GM12878 (cell line): ENCODE data around the gene MAP1LC3B. TPM values are rescaled to one million over a fixed set of nuclear protein-coding genes. Genes with fewer than 3 reads are reported as not detected.

Source experiments
- ATAC-seq: fragments of 200-7000 bp; cut with Tn5 transposase; 3 replicates; pipeline ENCODE4 v1.9.1; 2020; ENCODE audit warnings: mild to moderate bottlenecking, moderate library complexity
- BruUV-seq: library from RNA; stranded (reverse); fragments of 400-500 nt; replicated peaks from 2 replicates; lab custom pipeline; 2021; lab: Mats Ljungman, UMichigan
- CTCF ChIA-PET: fragments of 300-600 bp; sonication (Branson Sonifier 250); formaldehyde crosslinking; extraction: SDS; loops from one replicate; lab custom pipeline; 2021; ENCODE audit warnings: inconsistent platforms; lab: Yijun Ruan, JAX
- POLR2A ChIA-PET: fragments of 350-600 bp; formaldehyde crosslinking; extraction: SDS; loops from one replicate; lab custom pipeline; 2021; ENCODE audit warnings: inconsistent platforms; lab: Charles Lee
- RAD21 ChIA-PET: fragments of 300-600 bp; sonication (Branson Sonifier 250); formaldehyde crosslinking; loops from one replicate; lab custom pipeline; 2023; ENCODE audit warnings: antibody characterized with exemption; ENCODE audit not compliant: unreplicated experiment; lab: Charles Lee
- SMC1A ChIA-PET: fragments of 300-600 bp; sonication (Branson Sonifier 250); formaldehyde crosslinking; loops from one replicate; lab custom pipeline; 2023; ENCODE audit not compliant: unreplicated experiment, uncharacterized antibody; lab: Charles Lee
- DNase-seq: peaks from one replicate; pipeline ENCODE4 v3.0.0-alpha.2; 2011; ENCODE audit warnings: low read depth, low spot score
- FAIRE-seq: peaks from 3 replicates; lab custom pipeline; 2011; peaks lifted over from hg19 to GRCh38; lab: Jason Lieb, UNC
- H2AFZ ChIP-seq: 2 replicates; pipeline ENCODE4 v1.6.0; 2011; ENCODE audit warnings: low read depth, low read length, control low read depth; ENCODE audit not compliant: control insufficient read depth
- H3K27ac ChIP-seq: 2 replicates; pipeline ENCODE4 v1.5.1; 2011; ENCODE audit warnings: control low read depth; ENCODE audit not compliant: control insufficient read depth, insufficient read depth
- H3K27me3 ChIP-seq, 2 experiments: replicated peaks in 1 of 2; 2 replicates each; pipeline versions ENCODE4 v1.6.0 to v1.6.1; 2011; ENCODE audit warnings: low read length in 1 of 2; ENCODE audit not compliant: control insufficient read depth in 2 of 2, insufficient read depth in 2 of 2
- H3K36me3 ChIP-seq, 2 experiments: 2 replicates each; pipeline ENCODE4 v1.5.1; 2011; ENCODE audit warnings: low read length in 1 of 2; ENCODE audit not compliant: control insufficient read depth in 2 of 2, insufficient read depth in 2 of 2
- H3K4me1 ChIP-seq: 2 replicates; pipeline ENCODE4 v1.6.1; 2011; ENCODE audit warnings: mild to moderate bottlenecking, low read length, moderate library complexity, mixed read lengths; ENCODE audit not compliant: control insufficient read depth, insufficient read depth
- H3K4me2 ChIP-seq: 2 replicates; pipeline ENCODE4 v1.6.0; 2011; ENCODE audit warnings: control low read depth; ENCODE audit not compliant: control insufficient read depth, insufficient read depth
- H3K4me3 ChIP-seq: fragments of 200-600 bp; sonication (generic); 2 replicates; pipeline ENCODE4 v1.5.1; 2016
- H3K79me2 ChIP-seq: 2 replicates; pipeline ENCODE4 v1.6.0; 2011; ENCODE audit warnings: low read length; ENCODE audit not compliant: control insufficient read depth, insufficient read depth
- H3K9ac ChIP-seq: 2 replicates; pipeline ENCODE4 v1.8.0; 2011; ENCODE audit warnings: low read length, control low read depth, mixed read lengths; ENCODE audit not compliant: control insufficient read depth, insufficient read depth
- H3K9me3 ChIP-seq: replicated peaks from 3 replicates; pipeline ENCODE4 v1.5.1; 2011; ENCODE audit warnings: mild to moderate bottlenecking, low read length; ENCODE audit not compliant: control insufficient read depth, insufficient read depth
- H4K20me1 ChIP-seq: 2 replicates; pipeline ENCODE4 v1.6.0; 2011; ENCODE audit not compliant: control insufficient read depth, insufficient read depth
- BCL11A ChIP-seq: IDR thresholded peaks from 2 replicates; pipeline ENCODE4 v1.6.1; 2011; ENCODE audit warnings: low read depth, low read length
- BMI1 ChIP-seq: fragments of 450-650 bp; IDR thresholded peaks from 2 replicates; pipeline ENCODE4 v1.6.1; 2016; ENCODE audit warnings: mild to moderate bottlenecking, moderate library complexity, borderline replicate concordance
- CREB1 ChIP-seq: IDR thresholded peaks from 2 replicates; pipeline ENCODE4 v1.6.1; 2012; ENCODE audit warnings: low read depth, mild to moderate bottlenecking, inconsistent platforms
- HSF1 ChIP-seq: fragments of 150-350 bp; IDR thresholded peaks from 2 replicates; pipeline ENCODE4 v1.6.1; 2014; ENCODE audit warnings: mild to moderate bottlenecking, low read depth, low read length
- RAD21 ChIP-seq: IDR thresholded peaks from 2 replicates; pipeline ENCODE4 v1.6.1; 2011; ENCODE audit warnings: mild to moderate bottlenecking, low read depth, low read length, moderate library complexity; ENCODE audit not compliant: insufficient read depth
- TCF3 ChIP-seq: IDR thresholded peaks from 2 replicates; pipeline ENCODE4 v1.6.1; 2012; ENCODE audit warnings: low read depth, mild to moderate bottlenecking, low read length, borderline replicate concordance; ENCODE audit not compliant: insufficient read depth
- YBX1 ChIP-seq: fragments of 450-650 bp; IDR thresholded peaks from 2 replicates; pipeline ENCODE4 v1.6.1; 2016; ENCODE audit warnings: antibody characterized with exemption
- ZBED1 ChIP-seq: IDR thresholded peaks from 2 replicates; pipeline ENCODE4 v1.6.1; 2016; ENCODE audit warnings: borderline replicate concordance
- WGBS: methylation state at CpG from one replicate; pipeline ENCODE4 v1.1.6; 2016; ENCODE audit warnings: low lambda C conversion rate; ENCODE audit not compliant: insufficient replicate concordance, insufficient coverage; ENCODE audit errors: missing lambda C conversion rate; 5-methylcytosine and 5-hydroxymethylcytosine counted together
- in situ Hi-C: fragments of 300-500 bp; cut with MboI; formaldehyde crosslinking; loops from 9 replicates; pipeline ENCODE4 v1.14.3; 2018; ENCODE audit warnings: mixed read lengths
- intact Hi-C: fragments of 100-400 bp; cut with micrococcal nuclease; formaldehyde crosslinking; loops from one replicate; pipeline ENCODE4 v1.14.2; 2022; ENCODE audit not compliant: unreplicated experiment
- polyA plus RNA-seq, 11 experiments: library from polyadenylated mRNA; depleted of rRNA in 4 of 11; unstranded in 6 of 11; stranded (reverse) in 5 of 11; fragments of >200 nt; fragmentation: Nextera tagmentation in 4 of 11; fragmentation: Illumina TruSeq in 1 of 11; extraction: Ambion mirVana in 4 of 11; extraction: Trizol in 1 of 11; gene quantifications; 1 replicate in 1 of 11; 2 replicates in 10 of 11; pipeline versions ENCODE4 v1.2.1 to v1.2.3, GENCODE V29; 2011 to 2016; ENCODE audit warnings: inconsistent platforms in 2 of 11, missing spikeins in 2 of 11, low read depth in 1 of 11
- total RNA-seq, 4 experiments: library from RNA; depleted of rRNA in 3 of 4; stranded (reverse); fragments of >200 nt in 3 of 4; fragmentation: Illumina TruSeq in 1 of 4; extraction: Trizol in 1 of 4; gene quantifications; 2 replicates each; pipeline versions ENCODE4 v1.2.1 to v1.2.3, GENCODE V29; 2013 to 2021

The MAP1LC3B gene
- total and polyA plus RNA-seq, 10 of the 15 experiments (the other 5 are each of a cell fraction or from before 2014, with no cell fraction given): 6.1 to 42.8 (median 13.7) TPM

GRCh38 chr16:87443964-87444363 lies 51.8 kb downstream of the MAP1LC3B start:
- H3K4me3 ChIP-seq: no peak overlapping the region
- H3K27ac ChIP-seq: no peak overlapping the region
- no peaks in the 10 kb centered on the region for H3K4me1 ChIP-seq
- DNase-seq: no peak
- no peak overlapping the region for H2AFZ ChIP-seq
- H4K20me1 ChIP-seq: no peaks in the 10 kb centered on the region
- no peaks in the 10 kb centered on the region for H3K36me3 ChIP-seq
- ChIA-PET POLR2A (interaction anchor here (0.9 kb wide), 1 partner anchor 12 kb away, joined by 3 read pairs; no protein-coding TSS in a partner anchor), CTCF (interaction anchor here (0.6 to 0.7 kb wide), 2 partner anchors 18 to 616 kb away, joined by 3 read pairs; no protein-coding TSS in a partner anchor), RAD21 (interaction anchor here (0.6 kb wide), 1 partner anchor 17 kb away, joined by 4 read pairs; no protein-coding TSS in a partner anchor)
- in situ Hi-C loops: no loop called here
- no peak for FAIRE-seq
- H3K79me2 ChIP-seq: no peaks in the 10 kb centered on the region
- no peak overlapping the region for H3K4me2 ChIP-seq
- H3K27me3 ChIP-seq: no peaks in the 10 kb centered on the region
- H3K9ac ChIP-seq: no peak overlapping the region
- BruUV-seq: no TSS peak
- no peak for ATAC-seq
- TF ChIP-seq BMI1 (no peak), YBX1 (no peak), CREB1 (no peak), HSF1 (no peak), BCL11A (no peak), TCF3 (no peak), ZBED1 (no peak), RAD21 (no peak)
- TF ChIP-seq, all 136 proteins: peak for 0
- no peaks in the 10 kb centered on the region; the same call in 2 of the 3 replicates for H3K9me3 ChIP-seq
- SMC1A ChIA-PET: no interaction called here
- intact Hi-C loops: no loop called here
- WGBS: 47% methylated on average over 3 of the region's 3 CpGs
